Measurements from ENCODE around the gene RCC2. TPM values are rescaled to one million over a fixed set of nuclear protein-coding genes. Genes with fewer than 3 reads are reported as not detected.

RCC2 gene
- total RNA-seq, 1 experiment from 2014 or later = 82.7 TPM

GRCh38 chr1:17392199-17392740 lies 47.2 kb downstream of the RCC2 start:
- intact Hi-C loops (cut with micrococcal nuclease) = no loop called here
- POLR2A ChIA-PET (ENCODE audit: unreplicated experiment) = no interaction called here
- CTCF ChIA-PET = no interaction called here

DNA sequence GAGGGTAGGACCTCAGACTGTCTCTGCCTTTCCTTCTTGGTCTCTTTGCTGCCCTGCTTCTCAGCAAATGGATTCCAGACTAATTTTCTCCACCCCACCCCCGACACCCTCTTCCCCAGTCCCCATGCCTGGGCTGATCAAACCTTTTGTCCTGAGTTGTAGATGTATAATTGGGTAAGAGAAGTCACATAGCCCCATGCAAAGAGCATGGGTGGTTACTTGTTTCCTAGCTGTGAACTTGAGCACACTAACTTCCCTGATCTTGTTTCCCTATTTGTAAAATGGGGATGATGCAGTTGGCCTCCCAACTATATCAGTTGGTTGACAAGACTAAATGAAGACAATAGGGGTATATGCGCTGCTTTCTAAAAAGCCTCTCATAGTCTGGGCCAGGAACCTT lies 58.3 kb downstream of the RCC2 start:
- Histone ChIP-seq H2AFZ (ENCODE audit: low read length) (no peak overlapping the region), H3K79me2 (ENCODE audit: low read length) (no peaks in the 10 kb centered on the region), H3K27me3 (ENCODE audit: low read length) (no peaks in the 10 kb centered on the region), H3K27ac (ENCODE audit: low read length) (no peak overlapping the region), H3K4me1 (ENCODE audit: insufficient read depth, low read length) (no peaks in the 10 kb centered on the region), H3K9me3 (ENCODE audit: low read length) (no peaks in the 10 kb centered on the region), H3K36me3 (ENCODE audit: low read depth, low read length) (no peaks in the 10 kb centered on the region), H4K20me1 (ENCODE audit: low read length) (no peaks in the 10 kb centered on the region), H3F3A (ENCODE audit: low read length, unreplicated experiment) (no peaks in the 10 kb centered on the region), H3K9me2 (replicated peaks; ENCODE audit: low read length) (no peaks in the 10 kb centered on the region), H3K4me3 (ENCODE audit: low read length) (no peak overlapping the region), H3K4me2 (ENCODE audit: low read length) (no peak overlapping the region), H3K9ac (ENCODE audit: low read length) (no peak overlapping the region)
- ATAC-seq (no peak), DNase-seq (no peak)
- POLR2A ChIA-PET (ENCODE audit: unreplicated experiment) = no interaction called here
- CTCF ChIA-PET = no interaction called here
- BruUV-seq (replicated peaks) = no TSS peak
- TF ChIP-seq CTCF (conservative IDR thresholded peaks at IDR 0.05; ENCODE audit: low read depth, low read length) (no peak), EZH2 (IDR thresholded peaks at IDR 0.05; ENCODE audit: low read length, unreplicated experiment) (no peak), EZH2phosphoT487 (IDR thresholded peaks at IDR 0.05; ENCODE audit: borderline replicate concordance, low read length) (no peak)
- intact Hi-C loops (cut with micrococcal nuclease) = no loop called here

More at GRCh38 chr1:17392199-17392740, 47.2 kb downstream of the RCC2 start:
- Histone ChIP-seq H3F3A (ENCODE audit: low read length, unreplicated experiment) (no peaks in the 10 kb centered on the region), H3K27me3 (ENCODE audit: low read length) (no peaks in the 10 kb centered on the region; the same call in 1 of the 2 replicates), H3K36me3 (ENCODE audit: low read depth, low read length) (no peaks in the 10 kb centered on the region), H3K27ac (ENCODE audit: low read length) (no peak overlapping the region), H3K4me3 (ENCODE audit: low read length) (no peak overlapping the region), H3K9me3 (ENCODE audit: low read length) (no peaks in the 10 kb centered on the region), H3K4me2 (ENCODE audit: low read length) (no peak overlapping the region), H3K9me2 (replicated peaks; ENCODE audit: low read length) (no peaks in the 10 kb centered on the region), H3K79me2 (ENCODE audit: low read length) (no peaks in the 10 kb centered on the region), H3K9ac (ENCODE audit: low read length) (no peak overlapping the region), H3K4me1 (ENCODE audit: insufficient read depth, low read length) (no peaks in the 10 kb centered on the region), H4K20me1 (ENCODE audit: low read length) (no peaks in the 10 kb centered on the region), H2AFZ (ENCODE audit: low read length) (no peak overlapping the region)
- DNase-seq = no peak
- TF ChIP-seq CTCF (conservative IDR thresholded peaks at IDR 0.05; ENCODE audit: low read depth, low read length) = no peak
- no peak for TF ChIP-seq EZH2phosphoT487 (IDR thresholded peaks at IDR 0.05; ENCODE audit: borderline replicate concordance, low read length)
- TF ChIP-seq EZH2 (IDR thresholded peaks at IDR 0.05; ENCODE audit: low read length, unreplicated experiment) = no peak
- BruUV-seq (replicated peaks) = no TSS peak
- ATAC-seq = no peak

DNA sequence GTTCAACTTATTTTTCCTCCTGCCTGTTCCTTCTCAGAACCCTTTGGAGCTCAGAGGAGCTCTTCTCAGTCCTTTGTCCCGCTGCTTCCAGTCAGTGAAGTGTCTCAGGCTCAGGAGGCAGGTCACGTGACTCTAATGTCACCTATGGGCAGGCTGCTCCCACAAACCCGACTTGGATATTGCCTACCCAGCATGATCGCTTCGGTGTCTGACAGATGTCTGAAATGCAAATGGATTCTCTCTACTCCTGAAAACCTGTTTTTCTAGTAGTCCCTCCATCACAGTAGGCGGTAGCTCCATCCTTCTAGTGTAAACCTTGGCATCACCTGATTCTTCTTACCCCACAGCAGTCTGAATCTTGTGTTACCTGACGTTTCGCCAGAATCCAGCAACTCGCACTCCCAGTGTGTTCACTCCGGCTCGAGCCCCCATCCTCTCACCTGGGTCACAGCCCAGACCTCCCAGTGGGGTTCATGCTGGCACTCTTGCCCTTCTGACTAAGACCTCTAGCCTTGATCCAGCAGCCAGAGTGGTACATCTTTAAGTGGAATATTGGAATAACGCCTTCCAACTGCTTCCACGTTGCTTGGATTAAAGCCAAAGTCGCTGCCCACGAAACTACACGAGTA lies 62.0 kb downstream of the RCC2 start:
- no peaks in the 10 kb centered on the region for H3K27me3 ChIP-seq (ENCODE audit: low read length)
- H3K27ac ChIP-seq (ENCODE audit: low read length) = no peak overlapping the region
- no peaks in the 10 kb centered on the region for H3K9me2 ChIP-seq (replicated peaks; ENCODE audit: low read length)
- DNase-seq (peak; percentile 5), ATAC-seq (no peak)
- H2AFZ ChIP-seq (ENCODE audit: low read length) = peak overlapping the region; percentile 17; the same call in 1 of the 2 replicates
- ChIA-PET CTCF (interaction anchor here (0.6 kb wide), 1 partner anchor 30 kb away, joined by 3 read pairs; no protein-coding TSS in a partner anchor), POLR2A (ENCODE audit: unreplicated experiment) (no interaction called here)
- no peaks in the 10 kb centered on the region for H3K36me3 ChIP-seq (ENCODE audit: low read depth, low read length)
- intact Hi-C loops (cut with micrococcal nuclease) = no loop called here
- H3F3A ChIP-seq (ENCODE audit: low read length, unreplicated experiment) = no peaks in the 10 kb centered on the region
- H3K4me2 ChIP-seq (ENCODE audit: low read length) = no peak overlapping the region
- H3K9ac ChIP-seq (ENCODE audit: low read length) = no peak overlapping the region
- H4K20me1 ChIP-seq (ENCODE audit: low read length) = no peaks in the 10 kb centered on the region
- no peaks in the 10 kb centered on the region for H3K79me2 ChIP-seq (ENCODE audit: low read length)
- TF ChIP-seq CTCF (conservative IDR thresholded peaks at IDR 0.05; ENCODE audit: low read depth, low read length) (no peak), EZH2phosphoT487 (IDR thresholded peaks at IDR 0.05; ENCODE audit: borderline replicate concordance, low read length) (no peak), EZH2 (IDR thresholded peaks at IDR 0.05; ENCODE audit: low read length, unreplicated experiment) (no peak)
- H3K4me1 ChIP-seq (ENCODE audit: insufficient read depth, low read length) = no peaks in the 10 kb centered on the region
- H3K9me3 ChIP-seq (ENCODE audit: low read length) = no peaks in the 10 kb centered on the region
- no TSS peak for BruUV-seq (replicated peaks)
- H3K4me3 ChIP-seq (ENCODE audit: low read length) = no peak overlapping the region

Data from PC-3 (cell line).